ENCODE measurements around the gene HFE. TPM values are rescaled to one million over a fixed set of nuclear protein-coding genes. Genes with fewer than 3 reads are reported as not detected.
A peak's percentile ranks its signal among the peaks of the same experiment; 100 is the strongest.

Gene HFE
- total and polyA plus RNA-seq, 2 of the 13 experiments (the other 11 are each of a cell fraction or from before 2014, with no cell fraction given), result 3.7 to 6.3 TPM

GRCh38 chr6:26104457-26105108, 17.4 kb downstream of the HFE start (continued):
- TF ChIP-seq TFE3 (CRISPR knock-in tag; IDR thresholded peaks at IDR 0.05) (peak; percentile 83), RCOR2 (CRISPR knock-in tag; IDR thresholded peaks at IDR 0.05) (0 out of 2 replicates have a peak, but pooled peaks have one; percentile 62), FOSL2 (CRISPR knock-in tag; IDR thresholded peaks at IDR 0.05) (peak; percentile 64), FOXA3 (CRISPR knock-in tag; IDR thresholded peaks at IDR 0.05) (peak; percentile 97), FOXA1 (IDR thresholded peaks at IDR 0.05) (peak; percentile 71), FOXA1 (CRISPR knock-in tag; IDR thresholded peaks at IDR 0.05) (peak; percentile 97), XRCC5 (optimal IDR thresholded peaks at IDR 0.05; ENCODE audit: low read length) (no peak), SCMH1 (CRISPR knock-in tag; IDR thresholded peaks at IDR 0.05; ENCODE audit: borderline replicate concordance) (no peak)

- H3K4me2 ChIP-seq (ENCODE audit: low read depth, low read length), result peak overlapping the region; percentile 98
- peak overlapping the region; percentile 92 for H3K27ac ChIP-seq (ENCODE audit: extremely low read length, insufficient read depth, low read length)
- no peak overlapping the region for H2AFZ ChIP-seq (ENCODE audit: low read length)
- ATAC-seq (no peak), FAIRE-seq (no peak), DNase-seq (ENCODE audit: low spot score) (no peak)
- H3K4me3 ChIP-seq (replicated peaks in 1 of 3; ENCODE audit: insufficient read depth in 1 of 3, low read depth in 2 of 3, low read length in 3 of 3), result 0 out of 6 replicates have a peak overlapping the region, but pooled peaks of 1 of the 3 experiments have one; percentile 79
- POLR2A ChIA-PET, result interaction anchor here (0.7 to 3.5 kb wide), 26 partner anchors 12 to 469 kb away, joined by 3 to 206 read pairs (median 6); partner anchors contain the start of gene HFE
- no peaks in the 10 kb centered on the region for H4K20me1 ChIP-seq (ENCODE audit: insufficient read depth, low read length)
- no peaks in the 10 kb centered on the region; a peak in 1 of 5 replicates for H3K27me3 ChIP-seq (ENCODE audit: control insufficient read depth in 1 of 2, insufficient read depth in 2 of 2, low read length in 2 of 2)
- H3K9ac ChIP-seq (ENCODE audit: insufficient read depth, low read depth, low read length), result no peak overlapping the region
- no peaks in the 10 kb centered on the region for H3K36me3 ChIP-seq (replicated peaks in 1 of 2; ENCODE audit: control insufficient read depth in 1 of 2, insufficient read depth in 2 of 2, low read length in 2 of 2)
- peaks cover 29% of the 10 kb centered on the region for H3K4me1 ChIP-seq (ENCODE audit: insufficient read depth, low read length)
- no TSS peak for BruUV-seq (replicated peaks)
- no peaks in the 10 kb centered on the region for H3K9me3 ChIP-seq (ENCODE audit: low read length)
- intact Hi-C loops (cut with micrococcal nuclease; ENCODE audit: unreplicated experiment), result no loop called here
- in situ Hi-C loops (cut with HindIII; ENCODE audit: extremely low pct_ligation_motif_present, low pct_unique_long_range_greater_than_20kb), result no loop called here
- CTCF ChIA-PET (ENCODE audit: low intra/inter-chr PET ratio, low total read pairs), result interaction anchor here (2.3 kb wide), 1 partner anchor 39 kb away, joined by 7 read pairs; no protein-coding TSS in a partner anchor
- H3K79me2 ChIP-seq (ENCODE audit: insufficient read depth, low read length), result no peaks in the 10 kb centered on the region
- 63% methylated on average over 8 of the region's 8 CpGs for WGBS (ENCODE audit: low lambda C conversion rate)
- TF ChIP-seq ZNF407 (CRISPR knock-in tag; IDR thresholded peaks at IDR 0.05; ENCODE audit: not compliant biosample characterization) (peak; percentile 4), ZMYM2 (CRISPR knock-in tag; IDR thresholded peaks at IDR 0.05) (peak; percentile 77; the same call in 1 of the 2 replicates), ZNF766 (CRISPR knock-in tag; IDR thresholded peaks at IDR 0.05; ENCODE audit: borderline replicate concordance) (peak; percentile 10; the same call in 1 of the 2 replicates), HDAC2 (CRISPR knock-in tag; IDR thresholded peaks at IDR 0.05) (peak; percentile 5; the same call in 1 of the 2 replicates), AKAP8 (CRISPR knock-in tag; IDR thresholded peaks at IDR 0.05) (no peak)
Measured at GRCh38 chr6:26105109-26105730, 18.0 kb downstream of the HFE start.
